ENCODE results near the gene SNCA.

DNA sequence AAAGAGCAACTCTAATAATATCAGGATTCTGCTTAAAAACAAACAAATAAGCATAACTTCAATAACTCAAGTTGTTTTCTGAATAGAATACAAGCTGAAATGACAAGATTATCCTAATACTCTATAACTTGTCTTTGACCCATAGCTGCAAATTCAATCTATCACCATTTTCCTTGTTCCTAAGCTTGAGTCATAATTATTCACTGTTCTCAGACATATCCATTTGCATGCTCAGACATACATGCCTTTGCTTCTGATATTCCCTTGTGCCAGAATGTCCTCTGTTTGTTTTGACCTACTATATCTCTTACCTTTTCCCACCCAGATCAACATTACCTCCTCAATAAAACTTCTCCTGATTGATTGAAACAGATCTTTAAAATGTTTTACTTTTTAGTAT, 109.7 kb downstream of the SNCA start:
- TF ChIP-seq, protein P1, sequence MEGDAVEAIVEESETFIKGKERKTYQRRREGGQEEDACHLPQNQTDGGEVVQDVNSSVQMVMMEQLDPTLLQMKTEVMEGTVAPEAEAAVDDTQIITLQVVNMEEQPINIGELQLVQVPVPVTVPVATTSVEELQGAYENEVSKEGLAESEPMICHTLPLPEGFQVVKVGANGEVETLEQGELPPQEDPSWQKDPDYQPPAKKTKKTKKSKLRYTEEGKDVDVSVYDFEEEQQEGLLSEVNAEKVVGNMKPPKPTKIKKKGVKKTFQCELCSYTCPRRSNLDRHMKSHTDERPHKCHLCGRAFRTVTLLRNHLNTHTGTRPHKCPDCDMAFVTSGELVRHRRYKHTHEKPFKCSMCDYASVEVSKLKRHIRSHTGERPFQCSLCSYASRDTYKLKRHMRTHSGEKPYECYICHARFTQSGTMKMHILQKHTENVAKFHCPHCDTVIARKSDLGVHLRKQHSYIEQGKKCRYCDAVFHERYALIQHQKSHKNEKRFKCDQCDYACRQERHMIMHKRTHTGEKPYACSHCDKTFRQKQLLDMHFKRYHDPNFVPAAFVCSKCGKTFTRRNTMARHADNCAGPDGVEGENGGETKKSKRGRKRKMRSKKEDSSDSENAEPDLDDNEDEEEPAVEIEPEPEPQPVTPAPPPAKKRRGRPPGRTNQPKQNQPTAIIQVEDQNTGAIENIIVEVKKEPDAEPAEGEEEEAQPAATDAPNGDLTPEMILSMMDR (IDR thresholded peaks at IDR 0.05; ENCODE audit: low read length), result no peak
- no peak for TF ChIP-seq EZH2 (IDR thresholded peaks at IDR 0.05; ENCODE audit: borderline replicate concordance, low read length)
